DMS114 treated with DMSO at 0.1 percent for 48 hours (cell line): ENCODE results near the gene DMKN.

ENCODE experiments used
- DNase-seq: peaks from one replicate; lab custom pipeline; 2025; ENCODE audit not compliant: unreplicated experiment; lab: John Stamatoyannopoulos, UW

DMKN gene

DNA sequence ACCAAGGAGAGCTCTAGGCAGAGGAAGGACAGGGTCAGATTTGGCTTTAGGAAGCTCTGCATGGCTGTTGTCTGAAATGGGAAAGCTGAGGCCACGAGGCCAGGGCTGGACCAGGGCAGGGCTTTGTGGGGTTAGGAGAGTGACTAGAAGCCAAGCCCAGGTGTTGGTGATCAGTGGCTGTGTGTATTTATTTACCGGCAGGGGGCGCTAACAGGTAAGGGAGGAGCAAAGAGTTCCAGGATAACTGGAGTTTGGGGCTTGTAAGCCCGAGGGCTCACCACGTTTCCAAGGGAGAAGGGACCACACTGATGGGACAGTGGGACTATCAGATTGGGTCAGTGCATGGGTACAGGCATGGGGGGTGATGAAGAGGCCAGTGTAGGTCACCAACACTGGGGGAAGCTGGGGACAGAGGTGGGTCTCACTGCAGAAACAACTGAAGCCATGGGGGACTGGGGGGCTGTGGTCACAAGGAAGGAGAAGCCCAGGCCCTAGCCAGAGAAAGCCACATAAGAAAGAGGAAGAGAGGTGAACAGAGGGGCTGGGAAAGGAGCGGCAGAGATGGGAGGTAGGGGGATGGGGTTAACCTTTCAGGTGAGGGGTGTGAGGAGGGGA is 35.8 kb upstream of the DMKN start:
- DNase-seq, result peak; percentile 63

DNA sequence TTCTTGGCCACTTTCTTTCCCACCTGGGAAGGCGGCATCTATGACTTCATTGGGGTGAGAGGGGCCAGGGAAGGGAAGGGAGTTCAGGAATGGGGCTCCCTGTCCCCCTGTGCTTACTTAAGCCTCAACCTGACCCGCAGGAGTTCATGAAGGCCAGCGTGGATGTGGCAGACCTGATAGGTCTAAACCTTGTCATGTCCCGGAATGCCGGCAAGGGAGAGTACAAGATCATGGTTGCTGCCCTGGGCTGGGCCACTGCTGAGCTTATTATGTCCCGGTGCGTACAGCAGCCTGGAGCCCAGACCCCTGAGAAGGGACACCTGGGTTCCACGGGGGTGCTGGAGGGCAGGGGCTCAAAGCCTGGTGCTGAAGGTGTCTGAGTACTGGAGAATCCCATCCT is 33.1 kb upstream of the DMKN start:
- no peak for DNase-seq

DNA sequence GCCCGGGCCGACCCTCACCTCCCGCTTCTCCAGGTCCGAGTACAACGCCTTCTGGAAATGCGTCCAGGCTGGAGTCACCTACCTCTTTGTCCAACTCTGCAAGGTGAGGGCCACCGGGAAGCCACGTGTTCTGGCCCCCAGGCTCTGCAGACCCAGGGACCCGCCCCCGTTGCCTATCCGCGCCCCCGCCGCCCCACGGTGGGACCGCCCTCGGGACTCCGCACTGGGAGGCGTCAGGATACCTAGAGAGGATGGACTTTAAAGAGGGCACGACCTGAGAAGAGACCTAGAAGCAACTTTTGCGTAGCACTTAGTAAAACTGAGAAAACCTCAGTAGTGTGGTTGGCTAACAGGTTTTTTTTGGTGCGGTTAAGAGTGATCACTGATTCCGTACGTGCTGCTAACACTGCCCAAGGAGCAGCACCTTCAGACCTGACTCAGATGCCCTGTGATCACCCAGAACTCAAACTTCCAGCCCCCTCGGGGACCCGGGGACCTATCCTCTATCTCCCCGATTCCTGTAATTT is 32.5 kb upstream of the DMKN start:
- DNase-seq, result no peak

DNA sequence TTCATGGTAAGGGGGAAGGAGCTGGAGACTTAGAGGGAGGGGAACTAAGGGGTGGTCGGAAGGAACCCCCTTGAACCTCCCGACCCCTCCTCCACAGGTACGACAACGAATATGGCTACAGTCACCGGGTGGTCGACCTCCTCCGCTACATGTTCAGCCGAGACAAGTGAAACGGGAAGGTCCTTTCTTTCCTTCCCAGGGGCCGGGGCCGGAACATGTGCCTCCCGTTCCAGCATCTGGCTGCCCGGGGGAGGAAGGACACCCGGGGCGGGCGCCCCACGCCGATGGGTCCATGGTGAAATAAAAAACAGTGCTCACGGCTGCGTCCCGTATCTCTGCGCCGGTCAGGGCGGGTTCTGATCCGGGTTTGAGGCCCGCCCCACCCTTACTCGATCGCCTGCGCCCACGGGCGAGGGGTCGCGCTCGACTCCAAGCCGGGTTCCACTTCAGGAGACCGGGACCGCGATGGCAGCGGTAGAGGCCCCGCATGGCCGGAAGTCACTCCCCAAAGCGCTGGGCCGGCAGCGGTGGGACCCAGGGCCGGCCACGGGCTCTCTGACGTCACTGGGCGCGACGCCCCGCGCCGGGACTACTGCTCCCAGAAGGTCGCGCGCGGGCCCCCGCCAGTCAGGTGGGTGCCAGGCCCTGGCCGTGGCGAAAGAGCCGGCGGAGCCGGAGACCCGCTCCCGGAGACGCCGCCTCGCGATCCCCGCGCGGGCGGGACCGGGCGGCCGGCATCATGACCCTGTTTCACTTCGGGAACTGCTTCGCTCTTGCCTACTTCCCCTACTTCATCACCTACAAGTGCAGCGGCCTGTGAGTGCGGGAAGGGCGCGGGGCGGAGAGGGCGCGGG is 31.8 kb upstream of the DMKN start, which contains the start of gene TMEM147:
TMEM147 (plus strand) TSS at position 626 of the 854 bp plus-strand sequence; CDS start at position 740, 114 bp downstream.
- peak; percentile 79 for DNase-seq

DNA sequence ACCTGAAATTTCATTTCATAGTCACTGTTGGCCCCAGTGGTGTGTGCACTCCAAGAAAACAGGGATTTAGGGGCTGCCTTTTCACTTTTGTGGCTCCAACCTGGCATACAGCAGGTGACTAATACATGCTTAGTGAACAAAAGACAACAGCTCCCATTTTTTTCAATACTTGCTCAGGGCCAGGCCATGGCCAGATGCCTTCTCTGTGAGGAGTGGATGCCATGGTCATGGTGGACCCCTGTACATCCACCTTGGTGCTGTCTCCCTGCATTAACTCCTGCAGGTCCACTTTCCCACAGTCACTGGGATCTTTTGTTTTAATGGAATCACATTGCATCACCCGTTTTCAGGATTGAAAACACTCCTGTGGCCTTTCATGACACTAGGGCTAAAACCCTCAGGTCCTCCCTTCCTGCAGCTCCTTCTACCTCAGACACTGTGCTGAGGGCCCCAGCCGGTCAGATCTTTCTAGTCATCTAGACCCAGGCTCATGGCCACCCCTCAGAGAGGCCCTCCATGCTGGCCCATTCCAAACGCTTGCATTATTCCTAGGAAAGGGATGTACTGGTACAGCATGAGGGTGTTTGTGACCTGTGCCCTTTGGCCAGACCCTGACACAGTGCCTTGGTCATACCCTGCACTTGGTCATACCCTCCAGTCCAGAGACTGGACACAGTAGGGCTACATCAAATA is 30.8 kb upstream of the DMKN start:
- no peak for DNase-seq

DNA sequence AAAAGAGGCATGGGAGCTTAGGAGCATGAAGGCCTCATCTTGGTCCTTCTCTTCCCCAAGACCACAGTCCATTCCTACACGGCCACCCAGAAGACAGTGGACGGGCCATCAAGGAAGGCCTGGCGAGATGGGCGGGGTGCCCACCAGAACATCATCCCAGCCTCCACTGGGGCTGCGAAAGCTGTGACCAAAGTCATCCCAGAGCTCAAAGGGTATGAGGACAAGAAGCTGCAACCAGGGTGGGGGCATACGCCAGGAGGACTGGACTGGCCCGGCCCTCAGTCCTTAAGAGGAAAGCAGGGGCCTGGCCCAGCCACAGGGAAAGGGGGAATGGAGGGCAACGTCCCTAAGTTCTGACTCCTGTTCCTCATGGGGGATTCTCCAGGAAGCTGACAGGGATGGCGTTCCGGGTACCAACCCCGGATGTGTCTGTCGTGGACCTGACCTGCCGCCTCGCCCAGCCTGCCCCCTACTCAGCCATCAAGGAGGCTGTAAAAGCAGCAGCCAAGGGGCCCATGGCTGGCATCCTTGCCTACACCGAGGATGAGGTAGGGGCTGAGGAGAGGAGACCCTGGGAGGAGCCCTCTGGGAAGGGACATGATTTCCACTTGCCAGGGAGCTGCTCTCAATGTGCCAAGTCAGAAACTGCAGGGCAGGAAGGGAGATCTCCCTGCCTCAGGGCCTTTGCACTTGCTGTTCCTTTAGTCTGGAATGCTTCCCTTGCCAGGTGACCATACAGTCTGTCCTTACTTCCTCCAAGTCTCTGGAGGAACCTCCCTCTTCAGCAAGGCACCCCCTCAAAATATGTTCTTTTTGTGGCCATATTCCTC is 30.0 kb upstream of the DMKN start:
- DNase-seq, result no peak

DNA sequence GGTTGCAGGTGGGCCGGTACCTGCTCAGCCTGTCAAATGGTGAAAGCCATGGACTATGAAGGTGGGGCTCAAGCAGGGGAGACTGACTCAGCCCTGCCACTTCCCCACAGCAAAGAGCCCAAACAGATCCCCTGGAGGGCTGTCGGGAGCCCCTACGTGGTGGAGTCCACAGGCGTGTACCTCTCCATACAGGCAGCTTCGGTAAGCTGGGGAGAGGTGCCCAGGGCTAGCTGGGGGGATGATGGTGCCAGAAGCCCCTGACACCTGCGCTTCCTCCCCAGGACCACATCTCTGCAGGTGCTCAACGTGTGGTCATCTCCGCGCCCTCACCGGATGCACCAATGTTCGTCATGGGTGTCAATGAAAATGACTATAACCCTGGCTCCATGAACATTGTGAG is 28.8 kb upstream of the DMKN start:
- DNase-seq, result no peak

DNA sequence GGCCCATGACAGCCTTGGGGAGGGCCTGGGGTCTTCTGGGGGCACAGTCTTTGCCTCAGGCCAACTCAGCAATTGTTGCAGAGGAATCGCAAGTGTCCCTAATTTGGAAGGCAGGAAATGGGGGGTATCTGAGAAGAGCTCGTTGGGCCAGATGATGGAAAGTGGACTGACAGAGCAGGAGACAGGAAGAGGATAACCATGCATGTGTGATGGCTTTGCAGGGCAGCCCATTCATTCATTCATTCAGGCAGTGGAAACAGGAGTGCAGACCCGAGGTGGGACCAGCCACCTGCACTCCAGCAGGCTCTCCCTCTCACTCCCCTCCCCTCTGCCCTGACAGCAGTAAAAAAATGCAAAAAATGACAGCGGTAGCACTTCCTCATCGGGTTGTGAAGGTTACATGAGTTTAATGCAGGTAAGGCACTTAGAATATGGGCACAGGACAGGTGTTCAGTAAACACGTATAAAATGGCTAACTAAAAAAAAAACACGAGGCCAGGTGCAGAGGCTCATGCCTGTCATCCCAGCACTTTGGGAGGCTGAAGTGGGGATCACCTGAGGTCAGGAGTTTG is 27.0 kb upstream of the DMKN start:
- no peak for DNase-seq

DNA sequence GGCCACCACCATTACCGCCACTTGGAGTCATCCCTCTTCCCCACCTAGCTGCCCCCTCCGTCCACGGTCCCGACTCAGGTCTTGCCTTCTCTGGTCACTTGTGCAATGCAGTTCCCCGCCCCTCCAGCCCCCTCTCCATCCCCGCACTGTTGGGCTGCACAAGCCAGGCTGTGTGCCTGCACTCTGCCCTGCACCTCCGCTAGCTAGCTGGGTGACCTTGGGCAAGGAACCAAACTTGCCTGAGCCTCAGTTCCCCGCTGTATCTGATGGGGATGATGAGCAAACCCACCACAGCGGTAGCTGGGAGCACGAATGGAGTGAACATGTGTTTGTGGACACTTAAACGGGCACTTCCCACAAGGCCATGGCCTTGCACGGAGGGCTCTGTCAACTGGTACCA is 26.4 kb upstream of the DMKN start:
- DNase-seq, result no peak

DNA sequence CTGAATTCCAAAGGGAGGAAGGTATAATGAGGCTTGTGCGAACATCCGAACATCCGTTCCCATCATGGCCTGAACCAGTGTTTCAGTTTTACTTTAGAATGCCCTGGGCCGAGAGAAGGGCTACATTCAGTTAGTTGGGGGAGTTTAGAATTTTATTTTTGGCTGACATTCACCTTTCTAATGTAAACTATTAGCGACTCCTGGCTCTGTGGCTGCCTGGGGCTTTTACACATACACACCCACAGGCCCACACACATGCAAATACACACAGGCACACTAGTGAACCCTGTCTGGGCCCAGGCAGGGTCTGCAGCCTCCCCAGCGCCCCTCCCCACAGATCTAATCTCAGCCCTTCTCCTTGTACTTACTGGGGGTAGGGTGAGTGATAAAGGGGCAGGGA is 25.9 kb upstream of the DMKN start:
- DNase-seq, result no peak

DNA sequence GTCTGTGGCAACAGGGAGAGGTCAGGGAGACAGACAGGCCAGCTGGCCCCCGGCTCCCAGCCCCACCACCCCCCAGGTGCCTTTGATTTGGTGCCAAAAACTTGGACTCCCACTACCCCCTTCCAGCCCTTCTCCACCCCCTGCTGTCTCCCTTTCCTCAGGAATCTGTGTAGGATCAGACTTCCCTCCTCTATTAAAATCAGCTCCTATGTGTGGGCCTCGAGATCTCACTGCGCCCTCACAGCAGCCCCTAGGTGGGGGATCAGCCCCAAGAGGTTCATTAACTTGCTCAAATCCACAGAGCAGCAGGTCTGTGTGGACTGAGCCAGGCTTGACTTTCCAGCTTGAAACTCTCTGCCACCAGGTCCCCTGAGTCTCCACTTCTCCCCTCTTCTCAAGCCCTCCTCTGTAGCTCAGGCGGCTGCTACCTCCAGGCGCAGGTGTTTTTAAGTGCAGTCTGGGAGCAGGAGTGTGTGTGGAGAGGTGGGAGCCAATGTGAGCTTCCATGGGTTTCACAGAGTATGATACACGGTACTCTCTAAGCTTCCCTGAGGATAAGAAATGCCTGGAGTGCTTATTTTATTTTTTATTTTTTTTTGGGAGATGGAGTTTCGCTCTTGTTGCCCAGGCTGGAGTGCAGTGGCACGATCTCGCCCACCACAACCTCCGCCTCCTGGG is 21.5 kb upstream of the DMKN start:
- no peak for DNase-seq

DNA sequence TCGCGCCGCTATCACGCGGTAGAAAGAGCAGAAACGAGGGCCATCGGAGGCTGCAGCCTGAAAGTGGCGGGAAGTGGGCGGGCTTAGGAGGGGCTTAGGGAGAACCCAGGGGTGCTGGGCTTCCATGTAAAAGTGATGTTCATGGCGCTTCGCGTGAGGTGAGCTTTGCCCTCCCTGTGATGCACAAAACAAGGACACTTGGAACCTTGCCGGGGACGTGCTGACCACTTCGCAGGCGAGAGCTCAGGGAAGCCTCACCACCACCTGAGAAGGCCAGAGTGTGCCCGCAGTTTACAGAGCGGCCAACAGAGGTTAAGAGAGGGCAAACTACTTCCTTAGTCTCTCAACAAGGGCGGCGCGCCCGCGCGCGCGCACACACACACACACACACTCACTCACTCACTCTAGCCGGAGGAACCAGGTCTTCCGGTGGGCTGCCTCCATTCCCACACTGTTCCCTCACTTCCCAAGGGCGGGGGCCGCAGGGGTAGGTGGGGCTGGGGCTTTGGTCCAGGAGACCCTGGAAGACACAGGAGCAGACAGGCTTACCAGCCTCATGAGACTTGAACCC is 20.5 kb upstream of the DMKN start:
- DNase-seq, result no peak

DNA sequence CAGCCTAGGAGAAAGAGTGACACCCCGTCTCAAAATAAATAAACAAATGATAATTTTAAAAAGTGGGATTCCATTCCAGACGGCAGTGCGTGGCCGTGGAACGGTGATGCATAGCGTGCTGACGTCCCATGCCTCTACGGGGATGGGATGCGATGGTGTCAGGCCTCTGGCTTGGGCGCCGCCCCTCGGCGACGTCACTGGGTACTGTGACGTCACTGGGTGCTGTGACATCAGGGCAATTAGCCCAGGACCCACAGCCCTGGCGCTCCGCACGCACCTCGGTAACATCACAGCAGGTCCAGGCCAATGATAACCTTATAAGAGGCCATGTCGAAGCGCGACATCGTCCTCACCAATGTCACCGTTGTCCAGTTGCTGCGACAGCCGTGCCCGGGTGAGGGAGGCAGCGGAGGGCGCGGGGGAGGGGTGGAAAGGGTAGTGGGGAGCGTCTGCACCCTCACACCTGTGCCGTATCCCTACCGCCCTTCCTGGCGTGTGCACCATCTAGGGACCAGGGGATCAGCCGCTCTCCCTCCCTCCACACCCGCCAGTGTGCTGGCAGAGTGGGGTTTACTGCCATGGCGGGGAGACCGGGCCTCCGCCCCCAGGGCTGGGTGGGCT is 19.9 kb upstream of the DMKN start, which contains the start of gene GAPDHS:
GAPDHS (plus strand) TSS at position 256 of the 621 bp plus-strand sequence; CDS start at position 328, 72 bp downstream.
- no peak for DNase-seq

DNA sequence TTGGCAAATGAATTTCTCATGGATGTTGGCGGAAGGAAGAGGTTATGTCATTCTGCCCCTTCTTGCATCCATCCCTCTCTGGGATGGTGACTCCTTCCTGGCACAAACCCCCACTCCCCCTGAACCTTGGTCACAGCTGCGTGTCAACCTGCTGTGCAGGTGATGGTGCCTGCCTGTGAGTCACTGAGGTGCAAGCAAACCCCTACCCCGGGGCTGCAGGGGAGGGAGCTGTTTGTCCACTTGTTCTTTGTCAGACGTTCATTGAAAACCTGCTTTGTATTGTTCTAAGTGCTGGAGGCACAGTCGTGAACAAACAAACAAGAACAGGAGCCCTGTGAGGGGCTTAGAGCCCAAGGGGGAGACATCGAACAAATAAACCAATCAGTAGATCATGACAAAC is 17.8 kb upstream of the DMKN start:
- no peak for DNase-seq

DNA sequence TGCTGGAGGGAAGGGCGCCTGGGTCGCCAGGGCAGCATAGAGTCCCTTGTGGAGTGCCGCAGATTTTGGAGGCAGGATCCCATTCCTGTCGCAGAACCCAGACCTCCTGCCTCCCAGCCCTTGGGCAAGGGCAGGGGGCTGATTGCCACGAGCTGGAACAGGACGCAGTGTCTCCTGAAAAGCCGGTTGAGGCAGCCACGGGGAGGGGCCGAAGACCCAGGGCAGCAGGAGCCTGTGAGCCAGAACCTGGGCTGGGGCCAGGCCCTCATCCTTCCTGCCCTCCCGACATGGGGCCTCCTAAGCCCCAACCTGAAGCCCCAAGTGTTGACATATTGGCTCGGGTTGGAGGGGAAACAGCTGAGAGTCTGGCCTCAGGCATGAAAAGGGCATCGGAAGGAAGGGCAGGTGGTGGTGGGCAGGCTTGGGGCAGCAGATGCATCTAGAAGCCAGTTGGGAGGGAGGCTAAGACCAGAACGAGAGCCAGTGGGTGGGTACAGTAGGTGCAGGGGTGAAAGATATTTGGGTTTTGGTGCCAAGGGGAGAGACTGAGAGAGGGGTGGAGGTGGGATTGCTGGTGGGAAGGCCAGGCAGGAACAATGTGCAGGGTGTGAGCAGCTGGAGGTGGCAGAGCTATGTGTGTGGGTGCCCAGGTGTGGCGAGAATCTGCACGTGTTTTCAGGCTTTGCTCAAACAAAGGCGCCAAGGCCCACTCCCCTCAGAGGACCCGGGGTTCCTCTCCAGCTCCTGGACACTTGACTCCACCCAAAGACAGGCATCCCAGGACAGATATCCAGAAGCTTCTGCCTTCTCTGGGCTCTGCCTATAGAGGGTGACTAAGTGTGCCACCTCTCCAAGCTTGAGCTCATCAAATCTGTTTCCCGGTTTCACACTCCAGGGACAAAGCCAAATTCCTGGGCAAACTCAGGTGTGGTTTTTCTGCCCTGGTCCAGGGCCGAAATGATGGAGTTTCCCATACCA is 16.1 kb upstream of the DMKN start:
- no peak for DNase-seq

DNA sequence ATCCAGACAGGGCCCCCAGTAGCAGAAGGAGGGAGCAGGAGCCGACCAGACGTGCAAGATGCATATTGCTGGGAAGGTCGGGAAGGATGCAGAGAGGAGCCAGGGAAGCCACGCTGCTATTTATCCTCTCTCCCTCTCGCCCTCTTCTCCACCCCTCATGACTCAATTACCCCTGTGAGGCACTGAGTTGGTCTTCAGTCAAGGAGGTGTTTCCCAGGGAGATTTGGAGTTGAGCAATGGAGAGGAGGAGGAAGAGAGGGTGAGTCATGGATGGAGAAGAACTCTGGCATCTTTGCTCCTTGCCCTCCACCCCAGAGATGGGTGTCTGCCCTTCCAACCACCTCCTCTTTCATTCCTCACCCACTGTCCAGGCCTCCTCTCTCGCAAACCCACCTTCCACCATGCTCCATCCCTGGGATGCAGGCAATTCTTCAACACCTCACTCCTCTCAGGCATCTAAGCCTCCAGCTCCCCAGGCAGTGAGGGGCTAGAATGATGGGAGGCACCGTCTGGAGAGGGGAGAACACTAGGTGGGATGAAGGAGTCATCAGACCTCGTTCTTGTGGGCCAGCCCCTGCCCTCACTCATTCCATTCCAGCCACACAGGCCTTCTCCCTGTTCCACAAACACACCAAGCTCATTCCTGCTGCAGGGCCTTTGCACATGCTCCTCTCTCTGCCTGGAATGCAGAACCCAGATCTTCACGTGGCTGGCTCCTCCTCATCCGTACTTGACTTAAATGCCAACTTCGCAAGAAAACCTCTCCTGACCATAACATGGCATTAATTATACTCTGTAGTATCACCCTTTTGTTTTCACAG is 15.0 kb upstream of the DMKN start, which contains the start of gene SBSN:
SBSN (minus strand) TSS at position 94 of the 821 bp plus-strand sequence; CDS start at position 64, 30 bp downstream.
- DNase-seq, result no peak

DNA sequence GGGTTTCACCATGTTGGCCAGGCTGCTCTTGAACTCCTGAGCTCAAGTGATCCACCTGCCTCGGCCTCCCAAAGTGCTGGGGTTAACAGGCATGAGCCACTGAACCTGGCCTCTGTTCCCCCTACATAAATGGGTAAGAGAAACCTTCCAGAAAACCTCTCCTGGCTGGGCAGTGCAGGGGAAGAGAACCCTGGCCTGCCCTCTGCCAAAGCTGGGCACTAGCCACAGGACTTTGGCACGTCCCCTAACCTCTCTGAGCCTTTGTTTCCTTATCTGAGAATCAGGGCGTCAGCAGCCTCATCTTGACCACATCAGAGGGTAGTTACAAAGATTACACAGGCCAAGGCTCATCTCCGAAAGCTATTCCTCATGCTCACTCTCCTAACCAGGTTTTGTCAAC is 12.4 kb upstream of the DMKN start:
- DNase-seq, result no peak
